Thyroid gland (tissue), 4 donors: ENCODE measurements around the gene CDYL.

Experiments used
- POLR2A ChIP-seq, 2 donors: fragments of 450-650 bp; IDR thresholded peaks; one replicate each; pipeline ENCODE4 v1.6.1; 2017; ENCODE audit warnings: antibody characterized with exemption in 2 of 2, mild to moderate bottlenecking in 2 of 2, moderate library complexity in 1 of 2
- TF ChIP-seq, protein P1 (sequence below), 6 experiments: fragments of 200-600 bp in 3 of 6; fragments of 450-650 bp in 3 of 6; sonication (generic) in 3 of 6; IDR thresholded peaks; one replicate each; pipeline ENCODE4 v1.5.1; 2016 to 2019; ENCODE audit warnings: antibody characterized with exemption in 6 of 6, mild to moderate bottlenecking in 2 of 6, inconsistent platforms in 1 of 6, moderate library complexity in 1 of 6

DNA sequence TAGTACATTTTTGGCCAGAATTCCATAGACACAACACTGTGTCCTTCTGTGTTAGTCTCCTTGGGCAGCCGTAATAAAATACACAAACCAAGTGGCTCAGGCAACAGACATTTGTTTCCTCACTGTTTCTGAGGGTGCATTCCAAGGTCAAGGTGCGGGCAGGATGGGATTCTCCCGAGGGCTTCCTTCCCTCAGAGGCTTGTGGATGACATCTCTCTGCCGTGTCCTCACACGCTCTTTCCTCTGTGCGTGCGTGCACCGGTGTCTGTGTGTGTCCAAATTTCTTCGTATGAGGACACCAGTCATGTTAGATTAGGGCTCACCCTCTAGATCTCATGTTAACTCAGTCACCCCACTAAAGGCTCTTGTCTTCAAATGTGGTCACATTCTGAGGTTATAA, 30.6 kb downstream of the CDYL start:
- TF ChIP-seq, protein P1, sequence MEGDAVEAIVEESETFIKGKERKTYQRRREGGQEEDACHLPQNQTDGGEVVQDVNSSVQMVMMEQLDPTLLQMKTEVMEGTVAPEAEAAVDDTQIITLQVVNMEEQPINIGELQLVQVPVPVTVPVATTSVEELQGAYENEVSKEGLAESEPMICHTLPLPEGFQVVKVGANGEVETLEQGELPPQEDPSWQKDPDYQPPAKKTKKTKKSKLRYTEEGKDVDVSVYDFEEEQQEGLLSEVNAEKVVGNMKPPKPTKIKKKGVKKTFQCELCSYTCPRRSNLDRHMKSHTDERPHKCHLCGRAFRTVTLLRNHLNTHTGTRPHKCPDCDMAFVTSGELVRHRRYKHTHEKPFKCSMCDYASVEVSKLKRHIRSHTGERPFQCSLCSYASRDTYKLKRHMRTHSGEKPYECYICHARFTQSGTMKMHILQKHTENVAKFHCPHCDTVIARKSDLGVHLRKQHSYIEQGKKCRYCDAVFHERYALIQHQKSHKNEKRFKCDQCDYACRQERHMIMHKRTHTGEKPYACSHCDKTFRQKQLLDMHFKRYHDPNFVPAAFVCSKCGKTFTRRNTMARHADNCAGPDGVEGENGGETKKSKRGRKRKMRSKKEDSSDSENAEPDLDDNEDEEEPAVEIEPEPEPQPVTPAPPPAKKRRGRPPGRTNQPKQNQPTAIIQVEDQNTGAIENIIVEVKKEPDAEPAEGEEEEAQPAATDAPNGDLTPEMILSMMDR (IDR thresholded peaks at IDR 0.05), result no peak
- TF ChIP-seq POLR2A (IDR thresholded peaks at IDR 0.05), result no peak
